OCI-LY3 (cell line): ENCODE measurements around the gene CCT3.

Experiments used
- CTCF ChIP-seq: fragments of 200-600, 300-600 bp; sonication (generic); IDR thresholded peaks from 2 replicates; pipeline ENCODE4 v1.5.1; 2014; ENCODE audit warnings: antibody characterized with exemption, low read length, low read depth
- EZH2phosphoT487 ChIP-seq: fragments of 200-600 bp; shearing (Covaris generic); IDR thresholded peaks from 2 replicates; pipeline ENCODE4 v1.6.1; 2018; ENCODE audit warnings: antibody characterized with exemption, mixed run types, low read depth

GRCh38 chr1:156373546-156373945 lies 35.5 kb upstream of the CCT3 start:
- TF ChIP-seq CTCF = no peak
- TF ChIP-seq EZH2phosphoT487 = no peak
